ENCODE results near the gene SPEM3. TPM values are rescaled to one million over a fixed set of nuclear protein-coding genes. Genes with fewer than 3 reads are reported as not detected.

Gene SPEM3
- not detected in 2 replicates for total RNA-seq

- DNase-seq (ENCODE audit: low read depth in 2 of 2) = no peak
These were observed at the start of gene SPEM3 for GRCh38 chr17:7428557-7428956. SPEM3 (plus strand) TSS chr17:7428857; CDS start chr17:7428903, 46 bp downstream.

- DNase-seq (ENCODE audit: low read depth in 2 of 2) = no peak
These were observed 49.5 kb upstream of the SPEM3 start for GRCh38 chr17:7379134-7379533.

- no peak for DNase-seq (ENCODE audit: low read depth in 2 of 2)
These were observed 48.3 kb upstream of the SPEM3 start for GRCh38 chr17:7380321-7380720.

GRCh38 chr17:7380855-7381683, 47.6 kb upstream of the SPEM3 start, which contains the start of gene TNK1:
TNK1 (plus strand) TSS chr17:7381089; CDS start chr17:7382927, 1,838 bp downstream.
- DNase-seq (ENCODE audit: low read depth in 2 of 2) = no peak

GRCh38 chr17:7382901-7383300, 45.8 kb upstream of the SPEM3 start:
- DNase-seq (ENCODE audit: low read depth in 2 of 2) = no peak

- DNase-seq (ENCODE audit: low read depth in 2 of 2) = no peak
These were observed 45.3 kb upstream of the SPEM3 start for GRCh38 chr17:7383371-7383741.

- DNase-seq (ENCODE audit: low read depth in 2 of 2) = peak in 1 of 2 donors; percentile 44
These were observed 44.7 kb upstream of the SPEM3 start for GRCh38 chr17:7383742-7384488.

GRCh38 chr17:7384489-7385081, 44.1 kb upstream of the SPEM3 start:
- DNase-seq (ENCODE audit: low read depth in 2 of 2) = no peak

GRCh38 chr17:7388856-7389255, 39.8 kb upstream of the SPEM3 start:
- no peak for DNase-seq (ENCODE audit: low read depth in 2 of 2)

GRCh38 chr17:7389924-7390910, 38.4 kb upstream of the SPEM3 start:
- no peak for DNase-seq (ENCODE audit: low read depth in 2 of 2)

GRCh38 chr17:7391307-7391706, 37.4 kb upstream of the SPEM3 start:
- peak; percentile 40 to 43 for DNase-seq (ENCODE audit: low read depth in 2 of 2)

- no peak for DNase-seq (ENCODE audit: low read depth in 2 of 2)
These were observed 35.7 kb upstream of the SPEM3 start for GRCh38 chr17:7392696-7393612.

GRCh38 chr17:7393613-7394451, 34.8 kb upstream of the SPEM3 start:
- no peak for DNase-seq (ENCODE audit: low read depth in 2 of 2)

- DNase-seq (ENCODE audit: low read depth in 2 of 2) = peak; percentile 48 to 88
These were observed 34.0 kb upstream of the SPEM3 start, which contains the start of gene PLSCR3 for GRCh38 chr17:7394452-7395191. PLSCR3 (minus strand) TSS chr17:7394525; CDS start chr17:7394110, 415 bp downstream.

GRCh38 chr17:7396147-7396546, 32.5 kb upstream of the SPEM3 start:
- no peak for DNase-seq (ENCODE audit: low read depth in 2 of 2)

GRCh38 chr17:7398612-7399011, 30.0 kb upstream of the SPEM3 start:
- no peak for DNase-seq (ENCODE audit: low read depth in 2 of 2)

GRCh38 chr17:7403043-7403726, 25.5 kb upstream of the SPEM3 start:
- DNase-seq (ENCODE audit: low read depth in 2 of 2) = no peak

- no peak for DNase-seq (ENCODE audit: low read depth in 2 of 2)
These were observed 25.0 kb upstream of the SPEM3 start for GRCh38 chr17:7403727-7403976.
